ENCODE data around the gene SPRR2B. TPM values are rescaled to one million over a fixed set of nuclear protein-coding genes. Genes with fewer than 3 reads are reported as not detected.
"Not testable (repeated sequence)": the region's sequence is repeated elsewhere in the genome, so short reads cannot be mapped to it uniquely, and the experiment has no call there.

Gene SPRR2B
- not detected for total RNA-seq

- Histone ChIP-seq H3K4me1 (no peaks in the 10 kb centered on the region), H3K27ac (no peak within 1 kb of the TSS), H3K27me3 (no peaks in the 10 kb centered on the region), H3K9me3 (no peaks in the 10 kb centered on the region), H3K36me3 (no peaks in the 10 kb centered on the region), H3K4me3 (no peak within 1 kb of the TSS)
- no peak for DNase-seq (ENCODE audit: low spot score in 2 of 2)
- intact Hi-C loops (cut with DNase I; ENCODE audit: low total_unique reads) = no loop called here
- TF ChIP-seq CTCF (IDR thresholded peaks at IDR 0.05) (no peak), POLR2AphosphoS5 (IDR thresholded peaks at IDR 0.05) (no peak), POLR2A (IDR thresholded peaks at IDR 0.05) (no peak)
Observed at GRCh38 chr1:153071511-153071910, at the start of gene SPRR2B. Gene SPRR2B, minus strand, starts transcription at chr1:153071611. Its CDS starts 772 bp downstream, at chr1:153070839.

GRCh38 chr1:153120945-153121344 is 49.5 kb upstream of the SPRR2B start:
- Histone ChIP-seq H3K4me3 (no peak overlapping the region), H3K4me1 (no peaks in the 10 kb centered on the region), H3K9me3 (peaks cover 0 to 4% of the 10 kb centered on the region in 2 donors), H3K27ac (no peak overlapping the region), H3K36me3 (no peaks in the 10 kb centered on the region), H3K27me3 (no peaks in the 10 kb centered on the region)
- DNase-seq (ENCODE audit: low spot score in 2 of 2) = no peak
- intact Hi-C loops (cut with DNase I; ENCODE audit: low total_unique reads) = no loop called here
- TF ChIP-seq POLR2AphosphoS5 (IDR thresholded peaks at IDR 0.05) = no peak
- TF ChIP-seq CTCF (IDR thresholded peaks at IDR 0.05) = no peak

DNA sequence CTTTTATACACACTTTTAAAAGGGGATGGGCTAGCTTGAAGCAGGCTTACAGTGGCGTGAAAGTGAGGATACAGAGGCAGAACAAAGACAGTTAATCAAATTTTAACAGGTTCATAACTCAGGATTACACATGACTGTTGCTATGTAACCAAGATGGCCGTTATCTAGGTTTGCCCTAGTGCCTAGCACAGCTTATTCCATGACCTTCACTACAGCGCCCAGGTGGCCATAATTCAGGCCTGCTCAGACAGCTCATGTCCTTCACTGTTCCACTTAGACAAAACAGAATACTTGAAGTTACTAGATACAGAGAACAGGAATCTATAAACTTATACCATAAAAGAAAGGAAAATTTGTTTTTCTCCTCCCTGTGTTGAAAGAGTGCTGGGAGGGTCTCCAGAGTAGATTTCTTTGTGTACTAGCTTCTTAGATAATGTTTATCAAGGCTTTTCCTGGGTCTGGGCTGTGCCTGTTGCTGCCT is 48.1 kb upstream of the SPRR2B start:
- no peaks in the 10 kb centered on the region for H3K27me3 ChIP-seq
- intact Hi-C loops (cut with DNase I; ENCODE audit: low total_unique reads) = no loop called here
- no peak for TF ChIP-seq CTCF (IDR thresholded peaks at IDR 0.05)
- no peak for TF ChIP-seq POLR2A (IDR thresholded peaks at IDR 0.05)
- H3K36me3 ChIP-seq = no peaks in the 10 kb centered on the region
- H3K4me1 ChIP-seq = no peaks in the 10 kb centered on the region
- no peak for DNase-seq (ENCODE audit: low spot score in 2 of 2)
- no peak overlapping the region for H3K27ac ChIP-seq
- no peaks in the 10 kb centered on the region for H3K9me3 ChIP-seq
- no peak overlapping the region for H3K4me3 ChIP-seq

- H3K36me3 ChIP-seq, H3K4me1 ChIP-seq, H3K4me3 ChIP-seq: not testable (repeated sequence)
Observed at GRCh38 chr1:153115264-153115663, 43.9 kb upstream of the SPRR2B start.

GRCh38 chr1:153113416-153113815 is 42.0 kb upstream of the SPRR2B start, which contains the start of gene SPRR2F:
Gene SPRR2F, minus strand, starts transcription at chr1:153113516. Its CDS starts 783 bp downstream, at chr1:153112733.
- DNase-seq (ENCODE audit: low spot score in 2 of 2) = no peak
- TF ChIP-seq POLR2A (IDR thresholded peaks at IDR 0.05) (no peak), CTCF (IDR thresholded peaks at IDR 0.05) (no peak), POLR2AphosphoS5 (IDR thresholded peaks at IDR 0.05) (no peak)

More at GRCh38 chr1:153115264-153115663, 43.9 kb upstream of the SPRR2B start:
- DNase-seq (ENCODE audit: low spot score in 2 of 2); intact Hi-C loops (cut with DNase I; ENCODE audit: low total_unique reads); H3K9me3 ChIP-seq; H3K27ac ChIP-seq; H3K27me3 ChIP-seq: not testable (repeated sequence)

GRCh38 chr1:153112454-153112853 is 41.0 kb upstream of the SPRR2B start:
- H3K36me3 ChIP-seq; H3K27ac ChIP-seq; H3K4me3 ChIP-seq; H3K4me1 ChIP-seq; H3K27me3 ChIP-seq; DNase-seq (ENCODE audit: low spot score in 2 of 2); intact Hi-C loops (cut with DNase I; ENCODE audit: low total_unique reads); H3K9me3 ChIP-seq: not testable (repeated sequence)

More at GRCh38 chr1:153113416-153113815, 42.0 kb upstream of the SPRR2B start, which contains the start of gene SPRR2F:
- Histone ChIP-seq H3K27me3 (no peaks in the 10 kb centered on the region), H3K27ac (no peak within 1 kb of the TSS), H3K36me3 (no peaks in the 10 kb centered on the region), H3K4me1 (no peaks in the 10 kb centered on the region), H3K9me3 (no peaks in the 10 kb centered on the region), H3K4me3 (no peak within 1 kb of the TSS)
- intact Hi-C loops (cut with DNase I; ENCODE audit: low total_unique reads) = no loop called here

Measured in breast epithelium (tissue), 4 donors.